H1 (cell line): ENCODE data around the gene KIF1C. TPM values are rescaled to one million over a fixed set of nuclear protein-coding genes. Genes with fewer than 3 reads are reported as not detected.

Experiments
- BCL11A ChIP-seq, 2 experiments: IDR thresholded peaks; one replicate each; pipeline ENCODE4 v1.6.1; 2011; ENCODE audit warnings: low read depth in 2 of 2, low read length in 2 of 2, mild to moderate bottlenecking in 2 of 2
- BRCA1 ChIP-seq: IDR thresholded peaks from 2 replicates; pipeline ENCODE4 v1.6.1; 2012; ENCODE audit warnings: low read depth, low read length, improper control_type of control experiment
- EGR1 ChIP-seq: IDR thresholded peaks from 2 replicates; pipeline ENCODE4 v1.6.1; 2011; ENCODE audit warnings: low read depth, low read length, borderline replicate concordance
- GABPA ChIP-seq: IDR thresholded peaks from 2 replicates; pipeline ENCODE4 v1.6.1; 2011; ENCODE audit warnings: mild to moderate bottlenecking, low read length, moderate library complexity, borderline replicate concordance; ENCODE audit not compliant: insufficient read depth
- HDAC2 ChIP-seq, 2 experiments: fragments of 300-600 bp in 1 of 2; sonication (generic) in 1 of 2; IDR thresholded peaks; 2 replicates each; pipeline ENCODE4 v1.6.1; 2011 to 2012; ENCODE audit warnings: low read depth in 2 of 2, low read length in 2 of 2, mild to moderate bottlenecking in 2 of 2, moderate library complexity in 2 of 2, borderline replicate concordance in 1 of 2, inconsistent platforms in 1 of 2
- JUN ChIP-seq: IDR thresholded peaks from 2 replicates; pipeline ENCODE4 v1.6.1; 2011; ENCODE audit warnings: low read depth, mild to moderate bottlenecking, improper control_type of control experiment, low read length
- KDM1A ChIP-seq: fragments of 200-600, 300-600 bp; sonication (generic); IDR thresholded peaks from 2 replicates; pipeline ENCODE4 v1.7.1; 2016; ENCODE audit warnings: mild to moderate bottlenecking, low read length, borderline replicate concordance
- KDM4A ChIP-seq: IDR thresholded peaks from one replicate; pipeline ENCODE4 v1.7.1; 2012; ENCODE audit warnings: low read depth, mild to moderate bottlenecking, moderate library complexity, low read length, inconsistent platforms; ENCODE audit not compliant: severe bottlenecking
- NANOG ChIP-seq: IDR thresholded peaks from 2 replicates; pipeline ENCODE4 v1.6.1; 2011; ENCODE audit warnings: low read length, low read depth, mild to moderate bottlenecking, inconsistent platforms; ENCODE audit not compliant: insufficient read depth, poor library complexity, severe bottlenecking
- POLR2AphosphoS5 ChIP-seq: IDR thresholded peaks from 2 replicates; pipeline ENCODE4 v1.6.1; 2011; ENCODE audit warnings: low read depth, low read length
- RBBP5 ChIP-seq: IDR thresholded peaks from 2 replicates; pipeline ENCODE4 v1.7.1; 2012; ENCODE audit warnings: low read depth, mild to moderate bottlenecking, inconsistent platforms, low read length, moderate library complexity, borderline replicate concordance
- YY1 ChIP-seq: IDR thresholded peaks from 2 replicates; pipeline ENCODE4 v1.6.1; 2011; ENCODE audit warnings: low read depth, mild to moderate bottlenecking, low read length
- polyA plus RNA-seq, 7 experiments: library from polyadenylated mRNA; depleted of rRNA in 3 of 7; stranded (reverse) in 5 of 7; unstranded in 2 of 7; fragments of >200 nt in 5 of 7; fragments of 200-250 nt in 2 of 7; gene quantifications; 1 replicate in 5 of 7; 2 replicates in 1 of 7; 4 replicates in 1 of 7; pipeline versions ENCODE4 v1.2.1 to v1.2.3, GENCODE V29; 2011 to 2013; ENCODE audit warnings: missing spikeins in 2 of 7, mixed read lengths in 2 of 7
- total RNA-seq: library from RNA; stranded (reverse); fragmentation: NEBNext Ultra II Directional; extraction: Animal tissue kit (Norgen Biotek cat#: 25700); gene quantifications from 2 replicates; pipeline ENCODE4 v1.2.1, GENCODE V29; 2021
- TF ChIP-seq, protein P1 (sequence below): IDR thresholded peaks from 2 replicates; pipeline ENCODE4 v1.6.1; 2012; ENCODE audit warnings: inconsistent platforms
- TF ChIP-seq, protein P2 (sequence below), 3 experiments: IDR thresholded peaks; 1 replicate in 2 of 3; 2 replicates in 1 of 3; pipeline versions ENCODE4 v1.5.1 to v1.6.1; 2011; ENCODE audit warnings: low read length in 3 of 3, mild to moderate bottlenecking in 3 of 3, inconsistent platforms in 2 of 3, low read depth in 1 of 3, moderate library complexity in 1 of 3; ENCODE audit not compliant: insufficient read depth in 1 of 3; ENCODE audit errors: control extremely low read depth in 1 of 3
- TF ChIP-seq, protein P3 (sequence below): IDR thresholded peaks from 2 replicates; pipeline ENCODE4 v1.6.1; 2011; ENCODE audit warnings: low read length, improper control_type of control experiment

The KIF1C gene
- total and polyA plus RNA-seq, 2 of the 8 experiments (the other 6 are each of a cell fraction or from before 2014, with no cell fraction given), result 14.3 to 114 TPM

DNA sequence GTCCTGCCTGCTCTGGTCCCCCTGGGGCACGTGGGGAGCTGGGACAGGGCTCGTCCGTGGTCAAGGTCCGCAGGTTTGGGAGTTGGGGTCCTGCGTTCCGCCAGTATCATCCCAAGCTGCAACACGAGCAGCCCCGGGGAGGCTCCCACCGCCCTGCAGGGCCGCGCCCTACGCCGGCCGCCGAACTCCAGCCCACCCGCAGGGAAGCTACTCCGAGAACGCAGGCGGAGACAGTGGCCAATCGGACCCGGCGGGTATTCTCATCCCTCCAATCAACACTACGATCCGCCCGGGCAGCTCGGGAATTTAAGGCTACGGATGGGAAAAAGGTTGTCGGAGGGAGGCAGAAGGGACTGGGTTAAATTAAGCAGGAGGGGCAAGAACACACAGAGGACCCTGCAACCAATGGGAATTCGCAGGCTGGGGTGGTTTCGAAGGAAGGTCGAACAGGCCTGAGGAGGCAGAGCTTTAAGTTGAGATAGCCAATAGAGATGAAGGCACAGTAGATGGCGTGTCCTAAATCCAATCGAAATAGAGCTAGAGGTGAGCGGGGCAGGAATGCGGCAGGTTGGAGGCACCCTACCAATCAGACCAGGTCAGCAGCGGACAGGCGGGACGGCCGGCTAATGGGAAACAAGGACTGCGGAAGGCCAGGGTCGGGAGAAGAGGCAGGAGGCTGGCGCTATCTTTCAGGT lies 30.8 kb upstream of the KIF1C start (continued):
- TF ChIP-seq BRCA1, result no peak
- TF ChIP-seq KDM1A, result peak; percentile 38; the same call in 1 of the 2 replicates
- no peak; a peak in 1 of 4 replicates for TF ChIP-seq HDAC2 (IDR thresholded peaks at IDR 0.05; ENCODE audit: borderline replicate concordance in 1 of 2, low read depth in 2 of 2, low read length in 2 of 2)
- TF ChIP-seq RBBP5, result no peak
- TF ChIP-seq, protein P1, sequence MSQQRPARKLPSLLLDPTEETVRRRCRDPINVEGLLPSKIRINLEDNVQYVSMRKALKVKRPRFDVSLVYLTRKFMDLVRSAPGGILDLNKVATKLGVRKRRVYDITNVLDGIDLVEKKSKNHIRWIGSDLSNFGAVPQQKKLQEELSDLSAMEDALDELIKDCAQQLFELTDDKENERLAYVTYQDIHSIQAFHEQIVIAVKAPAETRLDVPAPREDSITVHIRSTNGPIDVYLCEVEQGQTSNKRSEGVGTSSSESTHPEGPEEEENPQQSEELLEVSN, result peak; percentile 91
- TF ChIP-seq BCL11A (IDR thresholded peaks at IDR 0.05; ENCODE audit: low read depth in 2 of 2, low read length in 2 of 2), result no peak
- no peak for TF ChIP-seq NANOG
- TF ChIP-seq YY1, result no peak
- TF ChIP-seq POLR2AphosphoS5, result no peak
- no peak for TF ChIP-seq EGR1
- TF ChIP-seq, protein P2, sequence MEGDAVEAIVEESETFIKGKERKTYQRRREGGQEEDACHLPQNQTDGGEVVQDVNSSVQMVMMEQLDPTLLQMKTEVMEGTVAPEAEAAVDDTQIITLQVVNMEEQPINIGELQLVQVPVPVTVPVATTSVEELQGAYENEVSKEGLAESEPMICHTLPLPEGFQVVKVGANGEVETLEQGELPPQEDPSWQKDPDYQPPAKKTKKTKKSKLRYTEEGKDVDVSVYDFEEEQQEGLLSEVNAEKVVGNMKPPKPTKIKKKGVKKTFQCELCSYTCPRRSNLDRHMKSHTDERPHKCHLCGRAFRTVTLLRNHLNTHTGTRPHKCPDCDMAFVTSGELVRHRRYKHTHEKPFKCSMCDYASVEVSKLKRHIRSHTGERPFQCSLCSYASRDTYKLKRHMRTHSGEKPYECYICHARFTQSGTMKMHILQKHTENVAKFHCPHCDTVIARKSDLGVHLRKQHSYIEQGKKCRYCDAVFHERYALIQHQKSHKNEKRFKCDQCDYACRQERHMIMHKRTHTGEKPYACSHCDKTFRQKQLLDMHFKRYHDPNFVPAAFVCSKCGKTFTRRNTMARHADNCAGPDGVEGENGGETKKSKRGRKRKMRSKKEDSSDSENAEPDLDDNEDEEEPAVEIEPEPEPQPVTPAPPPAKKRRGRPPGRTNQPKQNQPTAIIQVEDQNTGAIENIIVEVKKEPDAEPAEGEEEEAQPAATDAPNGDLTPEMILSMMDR (IDR thresholded peaks at IDR 0.05; ENCODE audit: control extremely low read depth in 1 of 3, insufficient read depth in 1 of 3, low read depth in 1 of 3, low read length in 3 of 3), result no peak
- TF ChIP-seq, protein P3, sequence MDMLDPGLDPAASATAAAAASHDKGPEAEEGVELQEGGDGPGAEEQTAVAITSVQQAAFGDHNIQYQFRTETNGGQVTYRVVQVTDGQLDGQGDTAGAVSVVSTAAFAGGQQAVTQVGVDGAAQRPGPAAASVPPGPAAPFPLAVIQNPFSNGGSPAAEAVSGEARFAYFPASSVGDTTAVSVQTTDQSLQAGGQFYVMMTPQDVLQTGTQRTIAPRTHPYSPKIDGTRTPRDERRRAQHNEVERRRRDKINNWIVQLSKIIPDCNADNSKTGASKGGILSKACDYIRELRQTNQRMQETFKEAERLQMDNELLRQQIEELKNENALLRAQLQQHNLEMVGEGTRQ, result no peak
- TF ChIP-seq JUN, result no peak
- TF ChIP-seq GABPA, result no peak
- TF ChIP-seq KDM4A, result peak; percentile 58
